ENCODE measurements around the gene FAM117B. TPM values are rescaled to one million over a fixed set of nuclear protein-coding genes. Genes with fewer than 3 reads are reported as not detected.

FAM117B gene
- total RNA-seq, 1 experiment from 2014 or later: 13.3 TPM

DNA sequence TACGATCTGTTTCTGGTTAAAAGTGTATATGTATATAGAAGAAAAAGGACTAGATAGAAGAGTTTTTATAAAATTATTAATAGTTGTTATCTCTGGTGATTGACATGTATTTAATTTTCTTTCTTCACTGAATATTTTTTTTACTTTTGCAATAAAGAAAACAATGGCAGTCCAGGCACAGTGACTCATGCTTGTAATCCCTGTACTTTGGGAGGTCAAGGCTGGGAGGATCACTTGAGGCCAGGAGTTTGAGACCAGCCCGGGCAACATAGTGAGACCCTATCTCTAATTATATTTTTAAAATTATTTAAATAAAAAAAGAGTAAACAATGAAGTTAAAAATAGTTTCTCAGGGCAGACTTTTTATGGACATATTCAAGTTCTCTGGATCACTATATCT is 114.7 kb downstream of the FAM117B start:
- no TSS peak for BruUV-seq (replicated peaks)
- intact Hi-C loops (cut with micrococcal nuclease; ENCODE audit: unreplicated experiment): no loop called here
- Histone ChIP-seq H3K4me1 (ENCODE audit: insufficient read depth, low read length, poor library complexity, severe bottlenecking) (no peaks in the 10 kb centered on the region), H3K27ac (ENCODE audit: low read depth, low read length, poor library complexity, severe bottlenecking) (no peak overlapping the region), H3K9me3 (ENCODE audit: low read depth, low read length, poor library complexity, severe bottlenecking) (no peaks in the 10 kb centered on the region), H3K36me3 (ENCODE audit: insufficient read depth, low read length, poor library complexity, severe bottlenecking) (no peaks in the 10 kb centered on the region), H3K27me3 (replicated peaks; ENCODE audit: insufficient read depth, low read depth, low read length, poor library complexity) (no peaks in the 10 kb centered on the region), H3K4me3 (ENCODE audit: low read depth, low read length, poor library complexity, severe bottlenecking) (no peak overlapping the region)
- ChIA-PET POLR2A (ENCODE audit: low non-redundant PET) (no interaction called here), CTCF (no interaction called here)
- DNase-seq (ENCODE audit: low spot score): no peak
- TF ChIP-seq, protein P1, sequence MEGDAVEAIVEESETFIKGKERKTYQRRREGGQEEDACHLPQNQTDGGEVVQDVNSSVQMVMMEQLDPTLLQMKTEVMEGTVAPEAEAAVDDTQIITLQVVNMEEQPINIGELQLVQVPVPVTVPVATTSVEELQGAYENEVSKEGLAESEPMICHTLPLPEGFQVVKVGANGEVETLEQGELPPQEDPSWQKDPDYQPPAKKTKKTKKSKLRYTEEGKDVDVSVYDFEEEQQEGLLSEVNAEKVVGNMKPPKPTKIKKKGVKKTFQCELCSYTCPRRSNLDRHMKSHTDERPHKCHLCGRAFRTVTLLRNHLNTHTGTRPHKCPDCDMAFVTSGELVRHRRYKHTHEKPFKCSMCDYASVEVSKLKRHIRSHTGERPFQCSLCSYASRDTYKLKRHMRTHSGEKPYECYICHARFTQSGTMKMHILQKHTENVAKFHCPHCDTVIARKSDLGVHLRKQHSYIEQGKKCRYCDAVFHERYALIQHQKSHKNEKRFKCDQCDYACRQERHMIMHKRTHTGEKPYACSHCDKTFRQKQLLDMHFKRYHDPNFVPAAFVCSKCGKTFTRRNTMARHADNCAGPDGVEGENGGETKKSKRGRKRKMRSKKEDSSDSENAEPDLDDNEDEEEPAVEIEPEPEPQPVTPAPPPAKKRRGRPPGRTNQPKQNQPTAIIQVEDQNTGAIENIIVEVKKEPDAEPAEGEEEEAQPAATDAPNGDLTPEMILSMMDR (conservative IDR thresholded peaks at IDR 0.05; ENCODE audit: low read depth, low read length): no peak
- TF ChIP-seq EZH2 (IDR thresholded peaks at IDR 0.05; ENCODE audit: borderline replicate concordance, low read depth, low read length, poor library complexity, severe bottlenecking): no peak

DNA sequence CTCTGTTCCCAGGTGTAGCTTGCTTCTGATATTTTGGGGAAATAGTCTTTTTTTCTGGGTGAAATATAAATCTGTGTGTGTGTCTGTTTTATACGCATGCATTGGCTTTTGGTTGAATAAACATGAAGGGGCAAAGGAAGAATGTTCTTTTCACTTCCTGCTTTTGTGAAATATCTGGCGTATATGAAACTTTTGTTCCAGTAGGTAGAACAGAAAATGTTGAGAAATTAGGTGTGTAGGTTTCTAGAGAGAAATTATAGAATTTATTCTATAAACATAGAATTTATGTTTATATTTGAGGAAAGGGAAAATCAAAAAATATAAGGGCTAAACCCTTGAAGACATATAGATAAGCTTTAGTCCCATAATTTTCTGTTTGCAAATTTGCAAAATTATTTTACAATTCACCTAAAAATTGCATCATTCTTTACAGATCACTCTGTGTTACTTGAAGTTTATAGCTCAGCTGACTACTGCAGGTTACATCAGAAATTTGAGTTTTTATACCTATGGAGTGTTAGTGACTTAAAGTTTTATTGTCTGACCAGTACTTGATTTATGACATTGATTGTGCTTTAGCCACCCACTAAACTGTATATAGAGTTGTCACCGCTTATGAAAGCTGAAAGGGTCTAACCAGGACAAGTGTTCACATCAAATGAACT is 116.1 kb downstream of the FAM117B start:
- Histone ChIP-seq H3K27ac (ENCODE audit: low read depth, low read length, poor library complexity, severe bottlenecking) (no peak overlapping the region), H3K36me3 (ENCODE audit: insufficient read depth, low read length, poor library complexity, severe bottlenecking) (no peaks in the 10 kb centered on the region), H3K27me3 (replicated peaks; ENCODE audit: insufficient read depth, low read depth, low read length, poor library complexity) (no peaks in the 10 kb centered on the region), H3K9me3 (ENCODE audit: low read depth, low read length, poor library complexity, severe bottlenecking) (no peaks in the 10 kb centered on the region), H3K4me1 (ENCODE audit: insufficient read depth, low read length, poor library complexity, severe bottlenecking) (no peaks in the 10 kb centered on the region), H3K4me3 (ENCODE audit: low read depth, low read length, poor library complexity, severe bottlenecking) (no peak overlapping the region)
- no peak for DNase-seq (ENCODE audit: low spot score)
- TF ChIP-seq EZH2 (IDR thresholded peaks at IDR 0.05; ENCODE audit: borderline replicate concordance, low read depth, low read length, poor library complexity, severe bottlenecking): no peak
- TF ChIP-seq, protein P1 (conservative IDR thresholded peaks at IDR 0.05; ENCODE audit: low read depth, low read length): no peak
- no TSS peak for BruUV-seq (replicated peaks)
- CTCF ChIA-PET: no interaction called here
- POLR2A ChIA-PET (ENCODE audit: low non-redundant PET): interaction anchor here (0.6 kb wide), 1 partner anchor 34 kb away, joined by 12 read pairs; no protein-coding TSS in a partner anchor
- intact Hi-C loops (cut with micrococcal nuclease; ENCODE audit: unreplicated experiment): no loop called here

DNA sequence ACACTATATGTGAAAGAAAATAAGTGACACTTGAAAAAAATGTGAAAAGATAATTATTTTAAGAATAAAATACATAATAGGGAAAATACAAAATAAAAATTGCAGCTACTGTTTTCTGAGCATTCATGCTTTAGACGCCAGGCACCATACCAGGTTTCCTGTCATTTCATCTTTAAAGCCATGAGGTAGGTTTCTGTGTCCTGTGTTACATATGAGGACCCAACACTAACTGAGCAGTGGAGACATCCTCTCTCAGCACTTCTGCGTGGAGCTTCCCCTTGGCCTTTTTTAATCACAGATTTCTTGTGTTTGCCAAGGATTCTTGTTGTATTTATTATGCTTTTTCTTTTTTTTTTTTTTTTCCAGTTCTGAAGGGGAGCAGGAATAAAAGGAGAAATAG is 117.3 kb downstream of the FAM117B start:
- no peaks in the 10 kb centered on the region for H3K27me3 ChIP-seq (replicated peaks; ENCODE audit: insufficient read depth, low read depth, low read length, poor library complexity)
- no peak overlapping the region for H3K4me3 ChIP-seq (ENCODE audit: low read depth, low read length, poor library complexity, severe bottlenecking)
- intact Hi-C loops (cut with micrococcal nuclease; ENCODE audit: unreplicated experiment): no loop called here
- BruUV-seq (replicated peaks): no TSS peak
- POLR2A ChIA-PET (ENCODE audit: low non-redundant PET): no interaction called here
- TF ChIP-seq, protein P1 (conservative IDR thresholded peaks at IDR 0.05; ENCODE audit: low read depth, low read length): no peak
- TF ChIP-seq EZH2 (IDR thresholded peaks at IDR 0.05; ENCODE audit: borderline replicate concordance, low read depth, low read length, poor library complexity, severe bottlenecking): no peak
- CTCF ChIA-PET: interaction anchor here (0.6 kb wide), 1 partner anchor 55 kb away, joined by 10 read pairs; no protein-coding TSS in a partner anchor
- H3K4me1 ChIP-seq (ENCODE audit: insufficient read depth, low read length, poor library complexity, severe bottlenecking): no peaks in the 10 kb centered on the region
- H3K36me3 ChIP-seq (ENCODE audit: insufficient read depth, low read length, poor library complexity, severe bottlenecking): no peaks in the 10 kb centered on the region
- no peak overlapping the region for H3K27ac ChIP-seq (ENCODE audit: low read depth, low read length, poor library complexity, severe bottlenecking)
- no peaks in the 10 kb centered on the region for H3K9me3 ChIP-seq (ENCODE audit: low read depth, low read length, poor library complexity, severe bottlenecking)
- DNase-seq (ENCODE audit: low spot score): no peak

Data from A673 (cell line).